Measurements from ENCODE around the gene CENPU. TPM values are rescaled to one million over a fixed set of nuclear protein-coding genes. Genes with fewer than 3 reads are reported as not detected.

CENPU gene
- total and polyA plus RNA-seq, 8 donors, result 0.60 to 2.9 (median 1.1) TPM

- DNase-seq, result no peak
- no peak overlapping the region for H3K4me3 ChIP-seq
- no peak overlapping the region for H3K27ac ChIP-seq
- no peak for ATAC-seq
- no peaks in the 10 kb centered on the region for H3K4me1 ChIP-seq
- H3K36me3 ChIP-seq, result peaks cover 0 to 8% (median 0%) of the 10 kb centered on the region in 3 donors
- FAIRE-seq, result no peak
- intact Hi-C loops (cut with DNase I), result no loop called here
- no peaks in the 10 kb centered on the region for H3K27me3 ChIP-seq
- no peak for TF ChIP-seq CTCF (IDR thresholded peaks at IDR 0.05)
- no peaks in the 10 kb centered on the region for H3K9me3 ChIP-seq
- 68% methylated on average over 5 of the region's 5 CpGs for WGBS, 2 donors
Observed at GRCh38 chr4:184776821-184777220, 42.9 kb upstream of the CENPU start.

GRCh38 chr4:184775854-184776555 is 42.1 kb upstream of the CENPU start:
- ATAC-seq (peak in 1 of 4 donors; percentile 35), DNase-seq (no peak), FAIRE-seq (no peak)
- peaks cover 0 to 8% (median 0%) of the 10 kb centered on the region in 3 donors for H3K36me3 ChIP-seq
- no peaks in the 10 kb centered on the region for H3K9me3 ChIP-seq
- H3K27ac ChIP-seq, result no peak overlapping the region
- H3K4me3 ChIP-seq, result no peak overlapping the region
- TF ChIP-seq CTCF (IDR thresholded peaks at IDR 0.05), result no peak
- no peaks in the 10 kb centered on the region for H3K27me3 ChIP-seq
- no peaks in the 10 kb centered on the region for H3K4me1 ChIP-seq
- 80 to 83% methylated on average over 13 of the region's 13 CpGs for WGBS, 2 donors
- intact Hi-C loops (cut with DNase I), result no loop called here

DNA sequence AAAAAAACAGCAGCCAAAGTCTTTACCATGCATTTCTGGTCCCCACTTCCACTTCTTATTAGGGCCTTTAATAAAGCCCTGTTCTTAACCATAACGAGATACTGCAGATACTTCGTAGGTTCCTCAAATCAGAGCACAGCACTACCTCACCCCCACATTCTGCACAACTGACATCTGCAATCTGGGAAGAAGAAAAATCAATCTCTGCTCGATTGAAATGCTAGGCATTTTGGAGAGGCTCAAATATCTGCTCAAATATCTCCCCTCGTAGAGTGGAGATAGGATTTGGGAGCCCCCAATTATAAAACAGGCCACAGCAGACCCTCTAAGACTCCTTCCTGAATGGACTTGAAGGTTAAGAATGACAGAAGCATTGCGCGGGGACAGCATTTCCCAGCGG is 40.3 kb upstream of the CENPU start:
- Histone ChIP-seq H3K4me1 (no peaks in the 10 kb centered on the region), H3K9me3 (no peaks in the 10 kb centered on the region), H3K4me3 (no peak overlapping the region), H3K36me3 (peaks cover 0 to 8% (median 0%) of the 10 kb centered on the region in 3 donors), H3K27me3 (no peaks in the 10 kb centered on the region), H3K27ac (no peak overlapping the region)
- DNase-seq (no peak), FAIRE-seq (no peak), ATAC-seq (no peak)
- 93% methylated on average over 7 of the region's 7 CpGs for WGBS, 2 donors
- intact Hi-C loops (cut with DNase I), result no loop called here
- TF ChIP-seq CTCF (IDR thresholded peaks at IDR 0.05), result no peak

- DNase-seq, result no peak
- Histone ChIP-seq H3K9me3 (no peaks in the 10 kb centered on the region), H3K27ac (no peak overlapping the region), H3K4me3 (no peak overlapping the region), H3K36me3 (peaks cover 0 to 14% (median 0%) of the 10 kb centered on the region in 3 donors), H3K4me1 (no peaks in the 10 kb centered on the region), H3K27me3 (no peaks in the 10 kb centered on the region)
- WGBS, 2 donors, result 88 to 96% methylated on average over 1 of the region's 1 CpG
- FAIRE-seq, result no peak
- intact Hi-C loops (cut with DNase I), result no loop called here
- no peak for TF ChIP-seq CTCF (IDR thresholded peaks at IDR 0.05)
- ATAC-seq, result no peak
Observed at GRCh38 chr4:184771416-184771815, 37.5 kb upstream of the CENPU start.

- intact Hi-C loops (cut with DNase I), result no loop called here
- TF ChIP-seq CTCF (IDR thresholded peaks at IDR 0.05), result no peak
- no peaks in the 10 kb centered on the region for H3K9me3 ChIP-seq
- H3K27me3 ChIP-seq, result no peaks in the 10 kb centered on the region
- H3K4me1 ChIP-seq, result no peaks in the 10 kb centered on the region
- WGBS, 2 donors, result 88 to 92% methylated on average over 7 of the region's 7 CpGs
- DNase-seq (no peak), FAIRE-seq (no peak), ATAC-seq (no peak)
- H3K36me3 ChIP-seq, result peaks cover 0 to 19% (median 0%) of the 10 kb centered on the region in 3 donors
- no peak overlapping the region for H3K27ac ChIP-seq
- no peak overlapping the region for H3K4me3 ChIP-seq
Observed at GRCh38 chr4:184769141-184769765, 35.4 kb upstream of the CENPU start.

Data from pancreas (tissue), 10 donors.